Dendritic cell treated with granulocyte-macrophage colony-stimulating factor and Interleukin-4, amounts not matched to agents 40 ng/mL and 50 ng/mL, for 4 days (primary cell): Measurements from ENCODE around the gene SLC24A4.

Experiments
- H3K27ac Mint-ChIP-seq: one replicate; pipeline ENCODE4 v1.8.0; 2022; ENCODE audit warnings: mild to moderate bottlenecking, mixed read lengths
- H3K27me3 Mint-ChIP-seq: one replicate; pipeline ENCODE4 v1.8.0; 2022; ENCODE audit warnings: mild to moderate bottlenecking, mixed read lengths
- H3K36me3 Mint-ChIP-seq: one replicate; pipeline ENCODE4 v1.8.0; 2022; ENCODE audit warnings: low read depth, mixed read lengths
- H3K4me1 Mint-ChIP-seq: one replicate; pipeline ENCODE4 v1.8.0; 2022; ENCODE audit warnings: low read depth, mixed read lengths
- H3K4me3 Mint-ChIP-seq: one replicate; pipeline ENCODE4 v1.8.0; 2022; ENCODE audit warnings: mild to moderate bottlenecking, moderate library complexity, mixed read lengths
- H3K9me3 Mint-ChIP-seq: one replicate; pipeline ENCODE4 v1.8.0; 2022; ENCODE audit warnings: mixed read lengths
- intact Hi-C: fragments of 100-400 bp; cut with micrococcal nuclease; formaldehyde crosslinking; loops from one replicate; pipeline ENCODE4 v1.15.0; 2022

Gene SLC24A4

GRCh38 chr14:92302481-92302880 is 20.5 kb upstream of the SLC24A4 start:
- H3K27ac Mint-ChIP-seq, result no peak overlapping the region
- H3K27me3 Mint-ChIP-seq, result peaks cover 51% of the 10 kb centered on the region
- H3K36me3 Mint-ChIP-seq, result no peaks in the 10 kb centered on the region

DNA sequence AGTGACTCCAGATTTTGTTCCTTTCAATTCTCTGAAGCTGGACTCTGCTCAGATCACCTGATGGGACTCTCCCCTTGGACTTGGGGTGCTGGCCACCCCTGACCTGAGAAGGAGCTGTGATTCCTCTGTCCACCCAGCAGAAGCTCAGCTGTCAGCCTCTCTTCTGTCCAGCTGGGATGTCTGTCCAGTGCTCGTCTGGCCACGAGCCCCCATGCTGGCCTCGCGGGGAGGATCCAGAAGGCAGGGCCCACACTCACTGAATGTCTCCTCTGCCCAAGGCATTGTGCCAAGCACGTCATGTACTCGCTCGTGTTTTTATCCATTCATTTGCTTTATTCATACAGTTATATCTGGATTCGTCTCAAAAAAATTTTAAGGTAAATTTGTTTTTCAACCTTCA is 14.2 kb upstream of the SLC24A4 start:
- Mint-ChIP-seq H3K4me3 (no peak overlapping the region), H3K9me3 (no peaks in the 10 kb centered on the region), H3K27me3 (peaks cover 35% of the 10 kb centered on the region), H3K36me3 (no peaks in the 10 kb centered on the region), H3K4me1 (no peaks in the 10 kb centered on the region), H3K27ac (no peak overlapping the region)
- intact Hi-C loops, result no loop called here

More at GRCh38 chr14:92302481-92302880, 20.5 kb upstream of the SLC24A4 start:
- no peak overlapping the region for H3K4me3 Mint-ChIP-seq
- H3K4me1 Mint-ChIP-seq, result peaks cover 14% of the 10 kb centered on the region
- intact Hi-C loops, result no loop called here
- H3K9me3 Mint-ChIP-seq, result no peaks in the 10 kb centered on the region

GRCh38 chr14:92309968-92310530 is 12.9 kb upstream of the SLC24A4 start:
- intact Hi-C loops, result no loop called here
- Mint-ChIP-seq H3K36me3 (no peaks in the 10 kb centered on the region), H3K4me3 (no peak overlapping the region), H3K27ac (no peak overlapping the region), H3K9me3 (no peaks in the 10 kb centered on the region), H3K27me3 (peaks cover 31% of the 10 kb centered on the region), H3K4me1 (no peaks in the 10 kb centered on the region)

DNA sequence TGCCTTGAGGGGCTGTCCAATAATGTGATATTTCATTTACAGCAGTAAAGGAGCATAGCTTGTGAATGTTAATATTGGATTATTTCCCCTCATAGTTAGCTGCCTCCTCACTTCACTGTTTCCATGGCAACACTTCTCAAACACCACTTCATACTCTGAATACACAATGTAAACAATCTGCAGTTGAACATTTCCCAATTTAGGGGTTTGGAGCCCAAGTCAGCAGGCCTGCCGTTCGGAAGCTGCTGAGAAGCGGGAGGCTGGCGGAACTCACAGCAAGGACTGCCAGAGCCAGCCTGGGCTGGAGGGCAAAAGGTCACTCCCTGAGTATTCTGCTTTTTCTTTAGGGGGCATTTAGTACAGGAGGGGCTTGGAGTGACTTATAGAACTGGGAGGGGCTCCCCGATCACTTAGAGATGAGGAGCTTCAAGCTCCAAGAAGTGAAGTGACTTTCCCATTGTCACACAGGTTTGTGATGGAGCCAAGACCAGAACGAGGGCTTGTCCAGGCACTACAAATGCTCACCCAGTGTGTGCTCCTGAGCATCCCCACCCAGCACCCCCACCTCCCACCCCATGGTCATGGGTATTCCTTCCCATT is 12.1 kb upstream of the SLC24A4 start:
- H3K27me3 Mint-ChIP-seq, result peaks cover 31% of the 10 kb centered on the region
- intact Hi-C loops, result no loop called here
- no peaks in the 10 kb centered on the region for H3K36me3 Mint-ChIP-seq
- H3K4me1 Mint-ChIP-seq, result no peaks in the 10 kb centered on the region
- H3K4me3 Mint-ChIP-seq, result no peak overlapping the region
- no peak overlapping the region for H3K27ac Mint-ChIP-seq
- H3K9me3 Mint-ChIP-seq, result no peaks in the 10 kb centered on the region

GRCh38 chr14:92314182-92314581 is 8.8 kb upstream of the SLC24A4 start:
- H3K4me3 Mint-ChIP-seq, result no peak overlapping the region
- no peaks in the 10 kb centered on the region for H3K36me3 Mint-ChIP-seq
- H3K9me3 Mint-ChIP-seq, result no peaks in the 10 kb centered on the region
- no peak overlapping the region for H3K27ac Mint-ChIP-seq
- peaks cover 31% of the 10 kb centered on the region for H3K27me3 Mint-ChIP-seq
- H3K4me1 Mint-ChIP-seq, result peaks cover 5% of the 10 kb centered on the region
- intact Hi-C loops, result no loop called here

- no peak overlapping the region for H3K4me3 Mint-ChIP-seq
- H3K9me3 Mint-ChIP-seq, result no peaks in the 10 kb centered on the region
- intact Hi-C loops, result no loop called here
- no peaks in the 10 kb centered on the region for H3K36me3 Mint-ChIP-seq
- H3K27me3 Mint-ChIP-seq, result peaks cover 33% of the 10 kb centered on the region
- H3K27ac Mint-ChIP-seq, result no peak overlapping the region
- peaks cover 5% of the 10 kb centered on the region for H3K4me1 Mint-ChIP-seq
These were observed 7.7 kb upstream of the SLC24A4 start for GRCh38 chr14:92315050-92315805.

- H3K36me3 Mint-ChIP-seq, result no peaks in the 10 kb centered on the region
- no peak overlapping the region for H3K4me3 Mint-ChIP-seq
- intact Hi-C loops, result no loop called here
- H3K9me3 Mint-ChIP-seq, result no peaks in the 10 kb centered on the region
- H3K4me1 Mint-ChIP-seq, result peaks cover 5% of the 10 kb centered on the region
- no peak overlapping the region for H3K27ac Mint-ChIP-seq
- peaks cover 33% of the 10 kb centered on the region for H3K27me3 Mint-ChIP-seq
These were observed 6.8 kb upstream of the SLC24A4 start for GRCh38 chr14:92316176-92316575.

GRCh38 chr14:92316937-92317336 is 6.0 kb upstream of the SLC24A4 start:
- Mint-ChIP-seq H3K27me3 (peaks cover 39% of the 10 kb centered on the region), H3K36me3 (no peaks in the 10 kb centered on the region), H3K4me3 (no peak overlapping the region), H3K4me1 (peaks cover 5% of the 10 kb centered on the region), H3K9me3 (no peaks in the 10 kb centered on the region), H3K27ac (no peak overlapping the region)
- intact Hi-C loops, result no loop called here

DNA sequence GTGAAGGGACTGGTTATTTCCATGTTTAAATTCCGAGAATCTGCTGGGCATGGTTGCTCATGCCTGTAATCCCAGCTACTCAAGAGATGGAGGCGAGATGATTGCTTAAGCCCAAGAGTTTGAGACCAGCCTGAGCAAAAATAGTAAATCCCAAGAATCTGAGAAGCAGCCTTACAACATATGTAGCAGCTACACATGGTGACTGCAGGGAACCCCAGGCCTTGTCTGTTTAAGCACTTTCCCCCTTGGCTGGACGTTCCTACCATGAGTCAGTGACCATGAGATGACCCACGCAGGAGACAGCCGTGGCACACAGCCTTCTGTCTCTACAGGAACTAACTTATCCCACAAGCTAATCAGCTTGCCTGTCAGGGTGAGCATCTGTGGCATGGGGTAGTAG is 5.5 kb upstream of the SLC24A4 start:
- no peaks in the 10 kb centered on the region for H3K9me3 Mint-ChIP-seq
- H3K4me3 Mint-ChIP-seq, result no peak overlapping the region
- intact Hi-C loops, result no loop called here
- no peaks in the 10 kb centered on the region for H3K36me3 Mint-ChIP-seq
- H3K27ac Mint-ChIP-seq, result no peak overlapping the region
- peaks cover 45% of the 10 kb centered on the region for H3K27me3 Mint-ChIP-seq
- peaks cover 5% of the 10 kb centered on the region for H3K4me1 Mint-ChIP-seq

GRCh38 chr14:92321701-92322100 is 1.3 kb upstream of the SLC24A4 start:
- intact Hi-C loops, result no loop called here
- Mint-ChIP-seq H3K4me1 (peaks cover 33% of the 10 kb centered on the region), H3K27ac (no peak overlapping the region), H3K9me3 (no peaks in the 10 kb centered on the region), H3K36me3 (no peaks in the 10 kb centered on the region), H3K27me3 (peaks cover 76% of the 10 kb centered on the region), H3K4me3 (no peak overlapping the region)

GRCh38 chr14:92322516-92322915 is 449 bp upstream of the SLC24A4 start:
- intact Hi-C loops, result no loop called here
- no peaks in the 10 kb centered on the region for H3K9me3 Mint-ChIP-seq
- no peak overlapping the region for H3K27ac Mint-ChIP-seq
- H3K27me3 Mint-ChIP-seq, result peaks cover 77% of the 10 kb centered on the region
- H3K4me1 Mint-ChIP-seq, result peaks cover 31% of the 10 kb centered on the region
- peak overlapping the region; percentile 79 for H3K4me3 Mint-ChIP-seq
- no peaks in the 10 kb centered on the region for H3K36me3 Mint-ChIP-seq

GRCh38 chr14:92323916-92324818 is 1.2 kb downstream of the SLC24A4 start:
- intact Hi-C loops, result no loop called here
- Mint-ChIP-seq H3K4me1 (peaks cover 31% of the 10 kb centered on the region), H3K27me3 (peaks cover 71% of the 10 kb centered on the region), H3K9me3 (no peaks in the 10 kb centered on the region), H3K36me3 (no peaks in the 10 kb centered on the region), H3K27ac (no peak overlapping the region), H3K4me3 (peak overlapping the region; percentile 79)

DNA sequence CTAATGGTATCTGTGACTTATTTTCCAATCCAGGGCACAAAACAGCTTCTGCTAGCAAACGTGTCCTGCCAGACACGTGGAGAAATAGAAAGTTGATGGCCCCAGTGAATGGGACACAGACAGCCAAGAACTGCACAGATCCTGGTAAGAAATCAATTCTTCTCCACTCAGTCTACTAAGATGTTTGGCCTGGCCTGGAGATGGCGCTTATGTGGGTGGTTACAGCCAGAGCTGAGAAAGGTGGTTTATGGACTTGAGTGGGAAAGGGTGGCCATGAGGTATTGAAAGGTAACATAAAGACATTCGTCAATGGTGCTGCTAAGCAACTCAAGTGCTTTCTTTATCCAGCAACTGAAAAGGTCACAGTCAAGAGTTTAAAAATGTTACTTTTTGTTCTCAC is 2.9 kb downstream of the SLC24A4 start:
- Mint-ChIP-seq H3K36me3 (no peaks in the 10 kb centered on the region), H3K9me3 (no peaks in the 10 kb centered on the region), H3K27me3 (peaks cover 62% of the 10 kb centered on the region), H3K27ac (no peak overlapping the region), H3K4me3 (no peak overlapping the region), H3K4me1 (peaks cover 31% of the 10 kb centered on the region)
- intact Hi-C loops, result no loop called here
